Esophagus squamous epithelium (tissue), 4 donors: ENCODE measurements around the gene SPPL2B.

ENCODE experiments used
- POLR2A ChIP-seq, 4 donors: fragments of 450-650 bp; IDR thresholded peaks; one replicate each; pipeline ENCODE4 v1.6.1; 2017; ENCODE audit warnings: antibody characterized with exemption in 4 of 4, mild to moderate bottlenecking in 4 of 4, moderate library complexity in 3 of 4
- TF ChIP-seq, protein P1 (sequence below), 6 experiments: fragments of 450-650 bp in 4 of 6; fragments of 200-600 bp in 2 of 6; sonication (generic) in 2 of 6; IDR thresholded peaks; one replicate each; pipeline ENCODE4 v1.5.1; 2016 to 2019; ENCODE audit warnings: antibody characterized with exemption in 6 of 6, mild to moderate bottlenecking in 4 of 6, moderate library complexity in 4 of 6

DNA sequence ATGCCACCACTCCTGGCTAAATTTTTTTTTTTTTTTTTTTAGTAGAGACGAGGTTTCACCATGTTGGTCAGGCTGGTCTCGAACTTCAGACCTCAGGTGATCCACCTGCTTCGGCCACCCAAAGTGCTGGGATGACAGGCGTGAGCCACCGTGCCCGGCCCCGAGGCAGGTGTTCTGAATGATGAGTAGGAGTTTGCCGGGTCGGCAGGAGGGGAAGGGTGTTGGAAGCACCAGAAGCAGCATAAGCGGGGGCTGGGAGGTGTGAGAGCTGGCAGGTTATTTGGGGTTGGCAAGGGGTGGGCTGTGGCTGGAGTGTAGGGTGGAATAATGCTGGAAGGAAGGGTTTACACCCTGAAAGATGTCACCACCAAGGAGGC, 1.8 kb downstream of the SPPL2B start:
- TF ChIP-seq, protein P1, sequence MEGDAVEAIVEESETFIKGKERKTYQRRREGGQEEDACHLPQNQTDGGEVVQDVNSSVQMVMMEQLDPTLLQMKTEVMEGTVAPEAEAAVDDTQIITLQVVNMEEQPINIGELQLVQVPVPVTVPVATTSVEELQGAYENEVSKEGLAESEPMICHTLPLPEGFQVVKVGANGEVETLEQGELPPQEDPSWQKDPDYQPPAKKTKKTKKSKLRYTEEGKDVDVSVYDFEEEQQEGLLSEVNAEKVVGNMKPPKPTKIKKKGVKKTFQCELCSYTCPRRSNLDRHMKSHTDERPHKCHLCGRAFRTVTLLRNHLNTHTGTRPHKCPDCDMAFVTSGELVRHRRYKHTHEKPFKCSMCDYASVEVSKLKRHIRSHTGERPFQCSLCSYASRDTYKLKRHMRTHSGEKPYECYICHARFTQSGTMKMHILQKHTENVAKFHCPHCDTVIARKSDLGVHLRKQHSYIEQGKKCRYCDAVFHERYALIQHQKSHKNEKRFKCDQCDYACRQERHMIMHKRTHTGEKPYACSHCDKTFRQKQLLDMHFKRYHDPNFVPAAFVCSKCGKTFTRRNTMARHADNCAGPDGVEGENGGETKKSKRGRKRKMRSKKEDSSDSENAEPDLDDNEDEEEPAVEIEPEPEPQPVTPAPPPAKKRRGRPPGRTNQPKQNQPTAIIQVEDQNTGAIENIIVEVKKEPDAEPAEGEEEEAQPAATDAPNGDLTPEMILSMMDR (IDR thresholded peaks at IDR 0.05), result no peak
- TF ChIP-seq POLR2A (IDR thresholded peaks at IDR 0.05), result no peak
